Breast epithelium (tissue), 4 donors: ENCODE measurements around the gene TNS1. TPM values are rescaled to one million over a fixed set of nuclear protein-coding genes. Genes with fewer than 3 reads are reported as not detected.
A peak's percentile ranks its signal among the peaks of the same experiment; 100 is the strongest.

Source experiments
- DNase-seq, 2 donors: peaks; one replicate each; pipeline ENCODE4 v3.0.0-alpha.2; 2019; ENCODE audit warnings: low spot score in 2 of 2
- H3K27ac ChIP-seq, 2 donors: fragments of 200-600 bp; sonication (generic) in 1 of 2; one replicate each; pipeline ENCODE4 v1.5.1; 2016 to 2019; ENCODE audit warnings: mild to moderate bottlenecking in 1 of 2
- H3K27me3 ChIP-seq, 2 donors: fragments of 200-600 bp; sonication (generic) in 1 of 2; one replicate each; pipeline versions ENCODE4 v1.5.1 to v1.6.0; 2017 to 2019; ENCODE audit warnings: control low read depth in 1 of 2, mild to moderate bottlenecking in 1 of 2
- H3K36me3 ChIP-seq: fragments of 200-600 bp; one replicate; pipeline ENCODE4 v1.5.1; 2019
- H3K4me1 ChIP-seq, 2 donors: fragments of 200-600 bp; sonication (generic); one replicate each; pipeline ENCODE4 v1.5.1; 2016 to 2019; ENCODE audit warnings: control low read depth in 1 of 2
- H3K4me3 ChIP-seq, 3 donors: fragments of 200-600 bp; sonication (generic); 1 replicate in 2 of 3; 2 replicates in 1 of 3; pipeline ENCODE4 v1.5.1; 2016 to 2019; ENCODE audit warnings: mild to moderate bottlenecking in 3 of 3, moderate library complexity in 2 of 3
- H3K9me3 ChIP-seq, 2 donors: fragments of 200-600 bp; sonication (generic) in 1 of 2; one replicate each; pipeline ENCODE4 v1.5.1; 2016 to 2019; ENCODE audit warnings: control low read depth in 1 of 2
- CTCF ChIP-seq, 3 donors: fragments of 450-650 bp; IDR thresholded peaks; one replicate each; pipeline ENCODE4 v1.5.1; 2016 to 2017; ENCODE audit warnings: antibody characterized with exemption in 3 of 3, mild to moderate bottlenecking in 3 of 3, moderate library complexity in 3 of 3
- POLR2A ChIP-seq: fragments of 450-650 bp; IDR thresholded peaks from one replicate; pipeline ENCODE4 v1.6.1; 2016; ENCODE audit warnings: antibody characterized with exemption, mild to moderate bottlenecking, moderate library complexity
- POLR2AphosphoS5 ChIP-seq, 3 donors: sonication (generic); formaldehyde crosslinking; IDR thresholded peaks; one replicate each; pipeline ENCODE4 v1.6.1; 2017; ENCODE audit warnings: antibody characterized with exemption in 3 of 3
- intact Hi-C: fragments of 100-400 bp; cut with DNase I; formaldehyde crosslinking; loops from one replicate; pipeline ENCODE4 v1.15.1; 2023; ENCODE audit warnings: low total_unique reads
- total RNA-seq, 3 donors: library from RNA; depleted of rRNA; stranded (reverse); fragments of >200 nt; gene quantifications; one replicate each; pipeline ENCODE4 v1.1.0, GENCODE V29; 2016

Gene TNS1
- total RNA-seq, 3 donors from 2014 or later: 141 to 577 (median 154) TPM

- peaks cover 8 to 12% of the 10 kb centered on the region in 2 donors for H3K4me1 ChIP-seq
- H3K27ac ChIP-seq: peak overlapping the region in 1 of 2 donors; percentile 80
- DNase-seq: no peak
- TF ChIP-seq POLR2AphosphoS5 (IDR thresholded peaks at IDR 0.05) (no peak), POLR2A (no peak), CTCF (IDR thresholded peaks at IDR 0.05) (no peak)
- no peak overlapping the region for H3K4me3 ChIP-seq
- H3K27me3 ChIP-seq: no peaks in the 10 kb centered on the region
- no peaks in the 10 kb centered on the region for H3K36me3 ChIP-seq
- no peaks in the 10 kb centered on the region for H3K9me3 ChIP-seq
- intact Hi-C loops: no loop called here
These were observed 153.4 kb downstream of the TNS1 start for GRCh38 chr2:217849154-217849975.

GRCh38 chr2:217848351-217848957 is 154.3 kb downstream of the TNS1 start:
- H3K27me3 ChIP-seq: no peaks in the 10 kb centered on the region
- H3K27ac ChIP-seq: peak overlapping the region in 1 of 2 donors; percentile 32
- no peak for DNase-seq
- H3K4me3 ChIP-seq: no peak overlapping the region
- H3K9me3 ChIP-seq: no peaks in the 10 kb centered on the region
- H3K36me3 ChIP-seq: no peaks in the 10 kb centered on the region
- TF ChIP-seq CTCF (IDR thresholded peaks at IDR 0.05) (no peak), POLR2A (no peak), POLR2AphosphoS5 (IDR thresholded peaks at IDR 0.05) (no peak)
- intact Hi-C loops: no loop called here
- peaks cover 8 to 12% of the 10 kb centered on the region in 2 donors for H3K4me1 ChIP-seq

DNA sequence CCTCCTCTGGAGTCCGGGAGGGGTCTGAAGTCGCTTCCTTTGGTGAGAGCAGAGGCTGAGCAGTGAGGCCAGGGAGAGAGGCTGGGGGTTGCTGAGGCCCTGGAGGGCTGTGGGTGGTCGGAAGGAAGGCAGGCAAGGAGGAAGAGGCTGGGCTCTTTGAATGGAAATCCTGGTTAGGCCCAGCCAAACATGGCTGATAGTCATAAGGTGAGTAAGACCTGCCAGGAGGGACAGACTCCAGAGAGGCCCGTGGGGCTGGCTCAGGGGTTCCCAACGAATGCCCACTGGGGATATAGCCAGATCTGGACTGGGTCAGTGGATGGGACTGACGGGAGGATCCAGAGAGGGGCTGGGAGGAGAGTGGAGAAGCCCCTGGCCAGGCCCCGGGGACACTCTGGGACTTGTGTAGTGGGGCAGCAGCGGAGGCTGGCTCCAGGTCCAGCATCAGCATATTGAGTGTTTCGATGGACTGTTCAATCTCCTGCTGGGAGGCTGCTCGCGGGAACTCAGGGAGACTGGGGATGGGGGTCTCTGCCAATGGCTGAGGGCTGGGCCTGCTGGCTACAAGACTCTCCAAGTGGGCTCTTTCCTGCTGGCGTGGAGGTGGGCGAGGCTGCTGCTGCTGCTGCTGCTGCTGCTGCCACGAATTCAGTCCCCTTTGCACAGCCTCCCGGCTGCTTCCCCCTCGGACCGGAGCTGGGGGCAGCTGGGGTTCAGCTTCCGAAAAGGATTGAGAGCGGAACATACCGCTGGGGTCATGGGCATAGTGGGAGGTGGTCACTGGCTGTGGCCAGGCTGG is 155.0 kb downstream of the TNS1 start:
- intact Hi-C loops: no loop called here
- peak overlapping the region; percentile 36 to 55 for H3K27ac ChIP-seq
- no peaks in the 10 kb centered on the region for H3K27me3 ChIP-seq
- no peak for TF ChIP-seq POLR2A
- TF ChIP-seq CTCF (IDR thresholded peaks at IDR 0.05): no peak
- TF ChIP-seq POLR2AphosphoS5 (IDR thresholded peaks at IDR 0.05): no peak
- peaks cover 4 to 12% of the 10 kb centered on the region in 2 donors for H3K4me1 ChIP-seq
- no peaks in the 10 kb centered on the region for H3K9me3 ChIP-seq
- no peaks in the 10 kb centered on the region for H3K36me3 ChIP-seq
- DNase-seq: no peak
- no peak overlapping the region for H3K4me3 ChIP-seq

DNA sequence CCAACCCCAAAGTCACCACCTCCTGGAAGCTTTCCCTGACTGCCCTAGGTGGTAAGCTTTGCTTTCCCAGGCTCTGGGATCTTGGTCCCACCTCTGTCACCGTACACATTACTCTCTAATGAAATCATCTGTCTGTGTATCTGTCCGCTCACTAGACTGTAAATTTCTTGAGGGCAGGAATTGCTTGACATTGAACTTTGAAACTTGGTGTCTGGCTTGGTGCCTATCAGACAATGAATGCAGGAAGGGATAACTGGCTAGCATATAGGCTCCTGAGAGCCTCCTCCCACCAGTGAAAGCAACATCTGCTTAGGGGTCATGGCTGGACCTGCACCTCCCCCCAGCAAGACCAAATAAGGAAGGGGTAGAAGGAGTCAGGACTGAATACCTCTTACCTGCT is 155.7 kb downstream of the TNS1 start:
- no peaks in the 10 kb centered on the region for H3K36me3 ChIP-seq
- peak overlapping the region; percentile 36 to 55 for H3K27ac ChIP-seq
- H3K4me3 ChIP-seq: no peak overlapping the region
- H3K27me3 ChIP-seq: no peaks in the 10 kb centered on the region
- intact Hi-C loops: no loop called here
- no peak for DNase-seq
- H3K9me3 ChIP-seq: no peaks in the 10 kb centered on the region
- H3K4me1 ChIP-seq: peaks cover 4 to 12% of the 10 kb centered on the region in 2 donors
- TF ChIP-seq POLR2AphosphoS5 (IDR thresholded peaks at IDR 0.05): no peak
- TF ChIP-seq POLR2A: no peak
- no peak for TF ChIP-seq CTCF (IDR thresholded peaks at IDR 0.05)
